ENCODE measurements around the gene TSPAN12. TPM values are rescaled to one million over a fixed set of nuclear protein-coding genes. Genes with fewer than 3 reads are reported as not detected.
"Not testable (repeated sequence)": the region's sequence is repeated elsewhere in the genome, so short reads cannot be mapped to it uniquely, and the experiment has no call there.

TSPAN12 gene
- total RNA-seq, 1 experiment from 2014 or later, result 1.4 TPM

GRCh38 chr7:120885602-120886001 lies 27.7 kb upstream of the TSPAN12 start:
- DNase-seq (ENCODE audit: low read depth, low spot score); H3K4me1 ChIP-seq (ENCODE audit: control insufficient read depth, insufficient read depth, low read length); intact Hi-C loops (cut with micrococcal nuclease; ENCODE audit: unreplicated experiment); POLR2A ChIA-PET; H3K27me3 ChIP-seq (ENCODE audit: control insufficient read depth, insufficient read depth, low read length); H3K36me3 ChIP-seq (ENCODE audit: control insufficient read depth, insufficient read depth, low read length); ATAC-seq; H3K27ac ChIP-seq (ENCODE audit: low read length); H3K4me3 ChIP-seq (ENCODE audit: low read depth in 2 of 2, low read length in 2 of 2); CTCF ChIA-PET; BruUV-seq (replicated peaks); in situ Hi-C loops (cut with HindIII; ENCODE audit: low pct_unique_long_range_greater_than_20kb, low sequenced_read_pairs); H3K9me3 ChIP-seq (ENCODE audit: control insufficient read depth, insufficient read depth, low read depth, low read length): not testable (repeated sequence)

- Histone ChIP-seq H3K9me3 (ENCODE audit: control insufficient read depth, insufficient read depth, low read depth, low read length) (no peaks in the 10 kb centered on the region), H3K4me3 (ENCODE audit: low read depth in 2 of 2, low read length in 2 of 2) (no peak overlapping the region), H3K27ac (ENCODE audit: low read length) (no peak overlapping the region), H3K27me3 (ENCODE audit: control insufficient read depth, insufficient read depth, low read length) (peaks cover 2% of the 10 kb centered on the region), H3K4me1 (ENCODE audit: control insufficient read depth, insufficient read depth, low read length) (no peaks in the 10 kb centered on the region), H3K36me3 (ENCODE audit: control insufficient read depth, insufficient read depth, low read length) (no peaks in the 10 kb centered on the region; the same call in 1 of the 2 replicates)
- no TSS peak for BruUV-seq (replicated peaks)
- ATAC-seq (no peak), DNase-seq (ENCODE audit: low read depth, low spot score) (no peak)
- POLR2A ChIA-PET, result interaction anchor here (0.7 kb wide), 1 partner anchor 27 kb away, joined by 3 read pairs; no protein-coding TSS in a partner anchor
- TF ChIP-seq SIN3A (IDR thresholded peaks at IDR 0.05; ENCODE audit: borderline replicate concordance, insufficient read depth, low read depth, low read length) (no peak), CTCF (IDR thresholded peaks at IDR 0.05) (no peak), POLR2AphosphoS5 (IDR thresholded peaks at IDR 0.05; ENCODE audit: low read depth, low read length) (no peak), REST (IDR thresholded peaks at IDR 0.05; ENCODE audit: insufficient read depth in 1 of 2, low read depth in 2 of 2, low read length in 1 of 2) (no peak), TCF7L2 (IDR thresholded peaks at IDR 0.05; ENCODE audit: low read depth, low read length) (no peak)
- in situ Hi-C loops (cut with HindIII; ENCODE audit: low pct_unique_long_range_greater_than_20kb, low sequenced_read_pairs), result no loop called here
- CTCF ChIA-PET, result interaction anchor here (0.6 kb wide), 1 partner anchor 73 kb away, joined by 9 read pairs; the partner anchor contains the start of gene ING3
- intact Hi-C loops (cut with micrococcal nuclease; ENCODE audit: unreplicated experiment), result no loop called here
Measured at GRCh38 chr7:120877701-120878100, 19.8 kb upstream of the TSPAN12 start.

GRCh38 chr7:120876922-120877321 lies 19.0 kb upstream of the TSPAN12 start:
- intact Hi-C loops (cut with micrococcal nuclease; ENCODE audit: unreplicated experiment) (no loop called here), in situ Hi-C loops (cut with HindIII; ENCODE audit: low pct_unique_long_range_greater_than_20kb, low sequenced_read_pairs) (no loop called here)
- CTCF ChIA-PET, result no interaction called here
- ATAC-seq (no peak), DNase-seq (ENCODE audit: low read depth, low spot score) (no peak)
- Histone ChIP-seq H3K4me3 (ENCODE audit: low read depth in 2 of 2, low read length in 2 of 2) (no peak overlapping the region), H3K4me1 (ENCODE audit: control insufficient read depth, insufficient read depth, low read length) (no peaks in the 10 kb centered on the region), H3K9me3 (ENCODE audit: control insufficient read depth, insufficient read depth, low read depth, low read length) (no peaks in the 10 kb centered on the region), H3K27ac (ENCODE audit: low read length) (no peak overlapping the region), H3K27me3 (ENCODE audit: control insufficient read depth, insufficient read depth, low read length) (peaks cover 2% of the 10 kb centered on the region), H3K36me3 (ENCODE audit: control insufficient read depth, insufficient read depth, low read length) (no peaks in the 10 kb centered on the region; the same call in 1 of the 2 replicates)
- POLR2A ChIA-PET, result no interaction called here
- TF ChIP-seq SIN3A (IDR thresholded peaks at IDR 0.05; ENCODE audit: borderline replicate concordance, insufficient read depth, low read depth, low read length) (no peak), REST (IDR thresholded peaks at IDR 0.05; ENCODE audit: insufficient read depth in 1 of 2, low read depth in 2 of 2, low read length in 1 of 2) (no peak), CTCF (IDR thresholded peaks at IDR 0.05) (no peak), TCF7L2 (IDR thresholded peaks at IDR 0.05; ENCODE audit: low read depth, low read length) (no peak)
- no TSS peak for BruUV-seq (replicated peaks)
